Germinal center (tissue), 1 donor: Measurements from ENCODE around the gene C11orf86.
A peak's percentile ranks its signal among the peaks of the same experiment; 100 is the strongest.
"Not testable (repeated sequence)": the region's sequence is repeated elsewhere in the genome, so short reads cannot be mapped to it uniquely, and the experiment has no call there.

ENCODE experiments used
- DNase-seq: peaks from one replicate; pipeline ENCODE4 v3.0.0; 2012; ENCODE audit warnings: mixed read lengths, low spot score

The C11orf86 gene

GRCh38 chr11:66974724-66975404 is at the start of gene C11orf86:
C11orf86 (plus strand) TSS chr11:66975304; CDS start chr11:66975363, 59 bp downstream.
- DNase-seq: no peak

- DNase-seq: no peak
Observed at GRCh38 chr11:66929753-66930152, 45.4 kb upstream of the C11orf86 start.

- no peak for DNase-seq
Observed at GRCh38 chr11:66932543-66932942, 42.6 kb upstream of the C11orf86 start.

GRCh38 chr11:66933531-66933930 is 41.6 kb upstream of the C11orf86 start:
- no peak for DNase-seq

GRCh38 chr11:66934950-66935779 is 39.9 kb upstream of the C11orf86 start:
- no peak for DNase-seq

- DNase-seq: no peak
Observed at GRCh38 chr11:66936311-66936711, 38.8 kb upstream of the C11orf86 start.

GRCh38 chr11:66937193-66937733 is 37.8 kb upstream of the C11orf86 start:
- no peak for DNase-seq

- no peak for DNase-seq
Observed at GRCh38 chr11:66938582-66939135, 36.4 kb upstream of the C11orf86 start.

GRCh38 chr11:66950112-66950535 is 25.0 kb upstream of the C11orf86 start:
- DNase-seq: no peak

GRCh38 chr11:66951135-66951534 is 24.0 kb upstream of the C11orf86 start:
- DNase-seq: no peak

- no peak for DNase-seq
Observed at GRCh38 chr11:66951927-66952337, 23.2 kb upstream of the C11orf86 start.

GRCh38 chr11:66953081-66953833 is 21.8 kb upstream of the C11orf86 start:
- no peak for DNase-seq

GRCh38 chr11:66956689-66957290 is 18.3 kb upstream of the C11orf86 start:
- DNase-seq: peak; percentile 19

- peak; percentile 56 for DNase-seq
Observed at GRCh38 chr11:66957971-66958231, 17.2 kb upstream of the C11orf86 start.

GRCh38 chr11:66958232-66958955 is 16.7 kb upstream of the C11orf86 start, which contains the start of gene PC:
PC (minus strand) TSS chr11:66958383; CDS start chr11:66872159, 86,224 bp downstream.
- peak; percentile 99 for DNase-seq

- DNase-seq: no peak
Observed at GRCh38 chr11:66958956-66959274, 16.2 kb upstream of the C11orf86 start.

GRCh38 chr11:66961691-66962213 is 13.4 kb upstream of the C11orf86 start:
- DNase-seq: not testable (repeated sequence)

GRCh38 chr11:66962247-66962646 is 12.9 kb upstream of the C11orf86 start:
- no peak for DNase-seq

GRCh38 chr11:66962801-66963200 is 12.3 kb upstream of the C11orf86 start:
- DNase-seq: no peak

GRCh38 chr11:66964495-66964894 is 10.6 kb upstream of the C11orf86 start:
- no peak for DNase-seq

- no peak for DNase-seq
Observed at GRCh38 chr11:66966351-66966750, 8.8 kb upstream of the C11orf86 start.
